ENCODE data around the gene CCL28.

DNA sequence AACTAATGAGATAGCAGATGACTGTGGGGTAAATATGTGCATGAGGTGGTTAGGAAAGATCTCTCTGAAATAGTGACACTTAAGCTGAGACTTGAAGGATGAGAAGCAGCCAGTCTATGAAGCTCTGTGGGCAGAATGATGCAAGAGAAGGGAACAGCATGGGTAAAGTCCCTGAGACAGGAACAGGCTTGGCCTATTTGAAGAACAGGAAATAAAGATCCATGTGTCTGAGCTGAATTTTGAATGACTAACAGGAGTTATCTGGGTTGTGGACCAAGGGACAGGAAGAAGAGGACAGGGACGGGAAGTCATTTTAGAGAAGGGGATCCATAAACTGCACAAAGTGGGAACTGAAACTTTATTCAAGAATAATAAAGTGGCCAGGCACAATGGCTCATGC lies 73.3 kb downstream of the CCL28 start:
- no peak for TF ChIP-seq ETV6 (conservative IDR thresholded peaks at IDR 0.05 in 1 of 2, IDR thresholded peaks at IDR 0.05 in 1 of 2; ENCODE audit: borderline replicate concordance in 1 of 2, low read depth in 1 of 2)
- TF ChIP-seq CBFB (IDR thresholded peaks at IDR 0.05; ENCODE audit: low read depth), result no peak
- no peak for TF ChIP-seq YY1 (IDR thresholded peaks at IDR 0.05; ENCODE audit: low read depth, low read length)
- TF ChIP-seq, protein P1, sequence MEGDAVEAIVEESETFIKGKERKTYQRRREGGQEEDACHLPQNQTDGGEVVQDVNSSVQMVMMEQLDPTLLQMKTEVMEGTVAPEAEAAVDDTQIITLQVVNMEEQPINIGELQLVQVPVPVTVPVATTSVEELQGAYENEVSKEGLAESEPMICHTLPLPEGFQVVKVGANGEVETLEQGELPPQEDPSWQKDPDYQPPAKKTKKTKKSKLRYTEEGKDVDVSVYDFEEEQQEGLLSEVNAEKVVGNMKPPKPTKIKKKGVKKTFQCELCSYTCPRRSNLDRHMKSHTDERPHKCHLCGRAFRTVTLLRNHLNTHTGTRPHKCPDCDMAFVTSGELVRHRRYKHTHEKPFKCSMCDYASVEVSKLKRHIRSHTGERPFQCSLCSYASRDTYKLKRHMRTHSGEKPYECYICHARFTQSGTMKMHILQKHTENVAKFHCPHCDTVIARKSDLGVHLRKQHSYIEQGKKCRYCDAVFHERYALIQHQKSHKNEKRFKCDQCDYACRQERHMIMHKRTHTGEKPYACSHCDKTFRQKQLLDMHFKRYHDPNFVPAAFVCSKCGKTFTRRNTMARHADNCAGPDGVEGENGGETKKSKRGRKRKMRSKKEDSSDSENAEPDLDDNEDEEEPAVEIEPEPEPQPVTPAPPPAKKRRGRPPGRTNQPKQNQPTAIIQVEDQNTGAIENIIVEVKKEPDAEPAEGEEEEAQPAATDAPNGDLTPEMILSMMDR (IDR thresholded peaks at IDR 0.05 in 2 of 3, conservative IDR thresholded peaks at IDR 0.05 in 1 of 3; ENCODE audit: control insufficient read depth in 2 of 3, extremely low read depth in 1 of 3, insufficient read depth in 1 of 3, low read depth in 3 of 3, low read length in 3 of 3), result no peak
- TF ChIP-seq ESRRA (IDR thresholded peaks at IDR 0.05; ENCODE audit: low read length), result no peak
